ENCODE measurements around the gene UROS. TPM values are rescaled to one million over a fixed set of nuclear protein-coding genes. Genes with fewer than 3 reads are reported as not detected.

UROS gene
- total RNA-seq, 4 donors from 2014 or later: 24.6 to 39.3 (median 32.4) TPM

GRCh38 chr10:125846894-125847293 is 23.8 kb upstream of the UROS start:
- WGBS, 2 donors (ENCODE audit: low coverage in 1 of 2): 100% methylated on average over 3 of the region's 3 CpGs
- Histone ChIP-seq H3K36me3 (peaks cover 0 to 24% (median 9%) of the 10 kb centered on the region in 4 donors), H3K4me3 (no peak overlapping the region), H3K27ac (no peak overlapping the region), H3K4me1 (no peaks in the 10 kb centered on the region), H3K27me3 (no peaks in the 10 kb centered on the region), H3K9me3 (no peaks in the 10 kb centered on the region)
- in situ Hi-C loops (cut with MboI; ENCODE audit: low pct_ligation_motif_present in 1 of 4, low pct_unique_long_range_greater_than_20kb in 1 of 4, low sequenced_read_pairs in 3 of 4): no loop called here
- DNase-seq: no peak
- intact Hi-C loops (cut with DNase I; ENCODE audit: low total_unique reads): no loop called here
- TF ChIP-seq POLR2AphosphoS5 (IDR thresholded peaks at IDR 0.05): no peak
- TF ChIP-seq EP300 (IDR thresholded peaks at IDR 0.05; ENCODE audit: low read depth): no peak
- no peak for TF ChIP-seq CTCF (IDR thresholded peaks at IDR 0.05)
- TF ChIP-seq POLR2A (IDR thresholded peaks at IDR 0.05): no peak

GRCh38 chr10:125845617-125846016 is 22.6 kb upstream of the UROS start:
- Histone ChIP-seq H3K27me3 (no peaks in the 10 kb centered on the region), H3K4me3 (no peak overlapping the region), H3K9me3 (no peaks in the 10 kb centered on the region), H3K36me3 (peaks cover 0 to 26% (median 9%) of the 10 kb centered on the region in 4 donors), H3K27ac (no peak overlapping the region), H3K4me1 (no peaks in the 10 kb centered on the region)
- in situ Hi-C loops (cut with MboI; ENCODE audit: low pct_ligation_motif_present in 1 of 4, low pct_unique_long_range_greater_than_20kb in 1 of 4, low sequenced_read_pairs in 3 of 4) (no loop called here), intact Hi-C loops (cut with DNase I; ENCODE audit: low total_unique reads) (no loop called here)
- 91% methylated on average over 11 of the region's 11 CpGs; no CpG with 5 or more reads in 1 of the 2 donors for WGBS, 2 donors (ENCODE audit: low coverage in 1 of 2)
- DNase-seq: no peak
- TF ChIP-seq POLR2A (IDR thresholded peaks at IDR 0.05): no peak
- no peak for TF ChIP-seq CTCF (IDR thresholded peaks at IDR 0.05)

DNA sequence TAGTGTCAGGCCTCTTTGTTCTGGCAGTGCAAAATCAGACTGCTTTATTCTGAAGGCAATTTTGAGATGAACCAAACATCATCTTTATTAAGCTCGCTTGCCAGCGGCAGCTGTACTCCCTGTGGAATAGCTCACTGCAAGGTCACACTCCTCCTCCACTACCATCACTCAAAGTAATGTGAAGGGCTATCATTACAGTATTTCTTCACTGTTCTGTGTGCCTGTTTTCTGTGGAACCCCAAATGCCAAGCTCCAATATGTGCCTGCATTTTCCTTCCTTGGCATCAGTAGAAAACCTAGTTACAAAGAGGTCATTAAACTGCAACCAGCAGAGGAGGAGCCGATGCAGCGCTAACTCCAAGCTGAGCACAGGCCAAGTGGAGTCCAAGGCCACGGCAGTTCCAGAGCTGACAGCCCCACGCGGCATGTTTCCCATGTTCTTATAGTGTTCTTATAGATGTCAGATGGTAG is 21.7 kb upstream of the UROS start:
- Histone ChIP-seq H3K4me1 (no peaks in the 10 kb centered on the region), H3K36me3 (peaks cover 0 to 29% (median 11%) of the 10 kb centered on the region in 4 donors), H3K9me3 (no peaks in the 10 kb centered on the region), H3K27ac (no peak overlapping the region), H3K27me3 (no peaks in the 10 kb centered on the region), H3K4me3 (no peak overlapping the region)
- in situ Hi-C loops (cut with MboI; ENCODE audit: low pct_ligation_motif_present in 1 of 4, low pct_unique_long_range_greater_than_20kb in 1 of 4, low sequenced_read_pairs in 3 of 4) (no loop called here), intact Hi-C loops (cut with DNase I; ENCODE audit: low total_unique reads) (no loop called here)
- 80% methylated on average over 7 of the region's 7 CpGs; no CpG with 5 or more reads in 1 of the 2 donors for WGBS, 2 donors (ENCODE audit: low coverage in 1 of 2)
- TF ChIP-seq EP300 (IDR thresholded peaks at IDR 0.05; ENCODE audit: low read depth) (no peak), CTCF (IDR thresholded peaks at IDR 0.05) (no peak), POLR2AphosphoS5 (IDR thresholded peaks at IDR 0.05) (no peak), POLR2A (IDR thresholded peaks at IDR 0.05) (no peak)
- no peak for DNase-seq

DNA sequence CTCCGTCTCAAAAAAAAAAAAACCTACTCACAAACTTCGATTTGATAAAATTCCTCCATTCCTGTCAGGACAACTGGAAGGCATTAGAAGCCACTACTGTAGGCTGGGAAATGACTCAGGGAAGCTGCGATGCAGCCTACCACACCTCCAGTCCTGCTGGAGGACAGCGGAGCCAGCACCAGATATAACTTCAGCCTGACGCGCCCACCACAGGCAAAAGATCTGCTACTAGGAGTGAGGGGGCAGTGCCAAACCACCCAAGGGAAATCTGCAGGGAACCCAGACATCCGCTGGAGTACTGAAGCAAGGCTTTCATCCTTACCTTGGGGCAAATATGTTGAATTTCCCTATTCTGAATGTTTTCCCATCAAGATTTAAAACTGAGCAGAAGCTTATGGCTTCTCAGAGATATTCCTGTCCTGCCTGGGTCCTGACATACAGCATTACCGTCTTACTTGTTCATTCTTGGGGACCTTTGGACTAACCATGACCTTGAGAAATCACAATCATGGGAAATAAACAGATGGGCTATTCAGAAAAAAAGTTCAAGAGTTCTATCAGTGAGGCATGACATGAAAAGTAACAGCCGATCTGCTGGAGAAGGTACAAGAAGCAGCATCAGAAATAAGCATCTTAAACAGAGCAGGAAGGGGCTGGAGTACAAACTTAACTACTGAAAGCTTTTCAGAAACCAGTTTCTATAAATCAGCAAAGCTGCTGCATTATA is 20.7 kb upstream of the UROS start:
- no peak overlapping the region for H3K27ac ChIP-seq
- 58 to 84% methylated on average over 2 to 9 of the region's 9 CpGs for WGBS, 2 donors (ENCODE audit: low coverage in 1 of 2)
- no peaks in the 10 kb centered on the region for H3K4me1 ChIP-seq
- H3K27me3 ChIP-seq: no peaks in the 10 kb centered on the region
- H3K36me3 ChIP-seq: peaks cover 0 to 35% (median 14%) of the 10 kb centered on the region in 4 donors
- no peak overlapping the region for H3K4me3 ChIP-seq
- no peak for DNase-seq
- H3K9me3 ChIP-seq: no peaks in the 10 kb centered on the region
- intact Hi-C loops (cut with DNase I; ENCODE audit: low total_unique reads) (no loop called here), in situ Hi-C loops (cut with MboI; ENCODE audit: low pct_ligation_motif_present in 1 of 4, low pct_unique_long_range_greater_than_20kb in 1 of 4, low sequenced_read_pairs in 3 of 4) (no loop called here)
- no peak for TF ChIP-seq POLR2A (IDR thresholded peaks at IDR 0.05)
- no peak for TF ChIP-seq POLR2AphosphoS5 (IDR thresholded peaks at IDR 0.05)
- TF ChIP-seq EP300 (IDR thresholded peaks at IDR 0.05; ENCODE audit: low read depth): no peak
- no peak for TF ChIP-seq CTCF (IDR thresholded peaks at IDR 0.05)

All from transverse colon (tissue), 4 donors.